ENCODE data around the gene PPRC1. TPM values are rescaled to one million over a fixed set of nuclear protein-coding genes. Genes with fewer than 3 reads are reported as not detected.

PPRC1 gene
- total and polyA plus RNA-seq, 3 donors from 2014 or later: 27.0 to 49.1 (median 38.7) TPM

- TF ChIP-seq POLR2A (IDR thresholded peaks at IDR 0.05) (no peak), CTCF (IDR thresholded peaks at IDR 0.05) (no peak)
- 84% methylated on average over 7 of the region's 7 CpGs for WGBS, 2 donors
Observed at GRCh38 chr10:102191956-102192355, 59.1 kb downstream of the PPRC1 start.

GRCh38 chr10:102195296-102195870 lies 62.5 kb downstream of the PPRC1 start:
- Histone ChIP-seq H3K4me1 (no peaks in the 10 kb centered on the region), H3K9me3 (no peaks in the 10 kb centered on the region), H3K36me3 (ENCODE audit: low read depth, missing control alignments) (no peaks in the 10 kb centered on the region), H3K27me3 (no peaks in the 10 kb centered on the region), H3K27ac (no peak overlapping the region), H3K4me3 (no peak overlapping the region)
- no peak for TF ChIP-seq POLR2A (IDR thresholded peaks at IDR 0.05)
- no peak for TF ChIP-seq CTCF (IDR thresholded peaks at IDR 0.05)
- WGBS, 2 donors: 79 to 80% methylated on average over 6 of the region's 6 CpGs
- DNase-seq: no peak
- intact Hi-C loops (cut with DNase I; ENCODE audit: low total_unique reads): no loop called here

More at GRCh38 chr10:102191956-102192355, 59.1 kb downstream of the PPRC1 start:
- Histone ChIP-seq H3K4me1 (no peaks in the 10 kb centered on the region), H3K27me3 (no peaks in the 10 kb centered on the region), H3K9me3 (no peaks in the 10 kb centered on the region), H3K36me3 (ENCODE audit: low read depth, missing control alignments) (no peaks in the 10 kb centered on the region), H3K4me3 (no peak overlapping the region), H3K27ac (no peak overlapping the region)
- no peak for DNase-seq
- intact Hi-C loops (cut with DNase I; ENCODE audit: low total_unique reads): no loop called here

- DNase-seq: no peak
- Histone ChIP-seq H3K36me3 (ENCODE audit: low read depth, missing control alignments) (no peaks in the 10 kb centered on the region), H3K27ac (no peak overlapping the region), H3K9me3 (no peaks in the 10 kb centered on the region), H3K27me3 (no peaks in the 10 kb centered on the region), H3K4me1 (no peaks in the 10 kb centered on the region), H3K4me3 (no peak overlapping the region)
- TF ChIP-seq CTCF (IDR thresholded peaks at IDR 0.05) (no peak), POLR2A (IDR thresholded peaks at IDR 0.05) (no peak)
- intact Hi-C loops (cut with DNase I; ENCODE audit: low total_unique reads): no loop called here
- WGBS, 2 donors: 78 to 92% methylated on average over 2 of the region's 2 CpGs
Observed at GRCh38 chr10:102196893-102197292, 64.1 kb downstream of the PPRC1 start.

GRCh38 chr10:102198027-102198426 lies 65.2 kb downstream of the PPRC1 start:
- H3K27ac ChIP-seq: no peak overlapping the region
- TF ChIP-seq CTCF (IDR thresholded peaks at IDR 0.05) (no peak), POLR2A (IDR thresholded peaks at IDR 0.05) (no peak)
- 70 to 88% methylated on average over 2 of the region's 2 CpGs for WGBS, 2 donors
- peaks cover 6% of the 10 kb centered on the region for H3K4me1 ChIP-seq
- intact Hi-C loops (cut with DNase I; ENCODE audit: low total_unique reads): no loop called here
- no peaks in the 10 kb centered on the region for H3K36me3 ChIP-seq (ENCODE audit: low read depth, missing control alignments)
- no peak overlapping the region for H3K4me3 ChIP-seq
- DNase-seq: no peak
- H3K9me3 ChIP-seq: no peaks in the 10 kb centered on the region
- no peaks in the 10 kb centered on the region for H3K27me3 ChIP-seq

Small RNAs within 50 kb of the gene (small RNA-seq; reads per million reads assigned to genes)
- 0 to 0.09 reads per million in 2 donors for gene AL500527.1
- gene AL500527.2: 0 reads per million in 2 donors

Other genes with a start within 250 kb of the PPRC1 start
- gene ARMH3, start 76.9 kb upstream of the PPRC1 start, total RNA-seq: 10 to 100 TPM; 21.6 to 23.7 TPM
- gene ARMH3, start 76.9 kb upstream of the PPRC1 start, polyA plus RNA-seq (ENCODE audit: insufficient read depth, low read depth, low replicate concordance): 20.2 TPM
- gene HPS6, start 67.7 kb upstream of the PPRC1 start, total RNA-seq: 10 to 100 TPM; 19.6 to 23.2 TPM
- gene HPS6, start 67.7 kb upstream of the PPRC1 start, polyA plus RNA-seq (ENCODE audit: insufficient read depth, low read depth, low replicate concordance): 9.7 TPM
- gene LDB1, start 12.7 kb upstream of the PPRC1 start, total RNA-seq: 10 to 100 TPM; 80.0 to 90.5 TPM
- gene LDB1, start 12.7 kb upstream of the PPRC1 start, polyA plus RNA-seq (ENCODE audit: insufficient read depth, low read depth, low replicate concordance): 64.2 TPM
- 10 to 100 TPM; 53.7 to 63.8 TPM for gene NOLC1, start 19.3 kb downstream of the PPRC1 start, total RNA-seq
- gene NOLC1, start 19.3 kb downstream of the PPRC1 start, polyA plus RNA-seq (ENCODE audit: insufficient read depth, low read depth, low replicate concordance): 46.6 TPM
- 1 to 10 TPM; 1.5 to 2.8 TPM for gene ELOVL3, start 93.3 kb downstream of the PPRC1 start, total RNA-seq
- gene ELOVL3, start 93.3 kb downstream of the PPRC1 start, polyA plus RNA-seq (ENCODE audit: insufficient read depth, low read depth, low replicate concordance): 5.0 TPM
- gene PITX3, start 108.5 kb downstream of the PPRC1 start, total RNA-seq: under 1 TPM; 0.55 to 0.74 TPM
- 0.69 TPM for gene PITX3, start 108.5 kb downstream of the PPRC1 start, polyA plus RNA-seq (ENCODE audit: insufficient read depth, low read depth, low replicate concordance)
- gene GBF1, start 112.5 kb downstream of the PPRC1 start, total RNA-seq: 10 to 100 TPM; 58.2 to 72.1 TPM
- gene GBF1, start 112.5 kb downstream of the PPRC1 start, polyA plus RNA-seq (ENCODE audit: insufficient read depth, low read depth, low replicate concordance): 76.4 TPM

Measured in testis (tissue), 3 donors.